Muscle of arm (tissue), 12 donors: ENCODE results near the gene RFNG. TPM values are rescaled to one million over a fixed set of nuclear protein-coding genes. Genes with fewer than 3 reads are reported as not detected.

ENCODE experiments used
- DNase-seq: peaks from one replicate; pipeline ENCODE4 v3.0.0-alpha.2; 2013
- polyA plus RNA-seq, 12 donors: library from polyadenylated mRNA; unstranded; fragments of 120-200 nt; gene quantifications; one replicate each; pipeline ENCODE4 v1.2.1, GENCODE V29; 2013; ENCODE audit not compliant: insufficient read length in 12 of 12

RFNG gene
- polyA plus RNA-seq, 12 donors: 22.8 to 56.6 (median 30.1) TPM; not detected in 1

DNA sequence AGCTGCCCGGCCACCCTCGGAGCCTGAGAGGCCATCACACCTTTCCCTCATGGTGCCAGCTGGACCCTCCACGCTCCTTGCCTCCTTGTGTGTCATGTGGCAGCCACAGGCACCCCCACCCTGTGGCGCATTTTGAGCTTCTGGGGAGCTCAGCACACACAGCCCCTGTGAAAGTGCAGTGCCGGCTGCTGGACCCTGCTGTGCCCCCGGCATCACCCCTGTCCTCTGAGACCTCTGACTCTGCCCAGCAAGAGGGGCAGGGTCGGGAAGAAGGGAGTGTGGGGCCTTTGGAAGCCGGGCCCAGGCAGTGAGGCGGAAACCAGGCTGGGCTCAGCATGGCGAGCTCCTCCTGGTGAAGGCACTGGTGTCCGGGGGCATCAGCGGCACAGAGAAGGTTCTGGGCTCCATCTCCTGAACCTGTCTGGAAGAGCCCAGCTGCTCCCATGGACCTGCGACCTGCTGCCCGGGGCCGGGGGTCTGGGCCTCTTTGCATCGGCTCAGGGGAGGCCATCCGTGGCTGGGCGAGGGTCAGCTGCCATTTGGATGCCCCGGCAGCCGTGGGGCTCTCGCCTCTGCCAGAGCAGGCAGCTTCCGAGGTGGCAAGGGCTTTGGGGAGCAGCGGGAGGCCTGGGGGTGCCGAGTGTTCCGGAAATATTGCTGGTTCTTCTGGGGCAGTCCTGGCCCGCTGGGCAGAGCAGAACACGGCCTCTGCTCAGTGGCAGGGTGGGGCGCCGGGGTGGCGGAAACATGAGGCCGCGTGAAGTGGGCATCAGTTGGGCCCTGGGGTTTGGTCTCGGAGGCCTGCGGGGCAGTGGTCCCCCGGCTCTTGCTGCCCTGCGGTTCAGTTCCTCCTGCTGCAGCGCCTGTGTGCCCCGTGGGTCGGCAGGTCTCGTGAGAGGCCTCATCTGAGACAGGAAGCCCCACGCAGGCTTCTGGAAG, 46.8 kb downstream of the RFNG start:
- no peak for DNase-seq

DNA sequence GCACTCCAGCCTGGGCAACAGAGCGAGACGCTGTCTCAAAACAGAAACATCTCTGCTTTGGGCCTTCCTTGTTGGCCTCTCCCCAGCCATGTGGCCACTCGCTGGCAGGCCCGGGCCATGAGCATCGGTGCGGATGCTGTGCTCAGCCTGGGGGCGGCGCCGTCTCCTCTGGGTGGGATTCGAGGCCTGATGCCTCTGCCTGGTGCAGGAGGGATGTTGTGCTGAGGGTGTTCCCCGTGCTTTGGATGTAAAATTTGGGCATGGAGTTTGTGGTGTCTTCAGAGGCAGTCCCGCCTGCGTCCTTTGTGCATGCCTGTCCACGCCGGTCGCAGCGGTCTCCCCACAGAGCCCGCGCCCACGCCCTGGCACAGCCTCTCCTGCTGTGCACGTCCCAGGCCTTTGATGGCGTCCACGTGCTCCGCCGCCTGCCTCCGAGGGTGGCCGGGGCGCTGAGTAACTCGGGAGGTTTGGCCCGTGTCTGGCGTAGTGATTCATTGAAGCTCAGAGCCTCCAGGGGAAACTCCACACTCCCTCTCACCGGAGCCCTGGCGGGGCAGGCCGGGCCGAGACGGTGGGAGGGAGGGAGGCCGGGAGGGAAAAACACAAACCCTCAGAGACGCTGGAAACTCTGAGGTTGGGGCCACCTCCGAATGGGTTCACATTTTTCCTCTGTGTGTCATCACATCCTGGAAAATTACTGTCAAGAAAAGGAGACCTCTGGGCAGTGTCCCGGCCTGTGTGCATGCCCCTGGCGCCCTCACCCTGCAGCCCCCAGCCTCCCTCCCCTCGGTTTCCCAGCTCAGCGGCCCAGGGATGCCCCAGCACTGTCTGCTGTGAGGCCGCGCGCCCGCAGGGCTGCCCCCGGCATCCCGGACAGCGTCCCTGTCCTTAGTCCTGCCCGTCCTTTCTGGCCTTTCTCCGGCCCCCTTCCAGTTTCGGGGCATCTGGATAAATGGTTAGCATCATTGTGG, 47.9 kb downstream of the RFNG start:
- DNase-seq: no peak

- no peak for DNase-seq
These were observed 50.0 kb downstream of the RFNG start for GRCh38 chr17:82001571-82002056.

GRCh38 chr17:82000803-82001570, 50.6 kb downstream of the RFNG start:
- DNase-seq: no peak

DNA sequence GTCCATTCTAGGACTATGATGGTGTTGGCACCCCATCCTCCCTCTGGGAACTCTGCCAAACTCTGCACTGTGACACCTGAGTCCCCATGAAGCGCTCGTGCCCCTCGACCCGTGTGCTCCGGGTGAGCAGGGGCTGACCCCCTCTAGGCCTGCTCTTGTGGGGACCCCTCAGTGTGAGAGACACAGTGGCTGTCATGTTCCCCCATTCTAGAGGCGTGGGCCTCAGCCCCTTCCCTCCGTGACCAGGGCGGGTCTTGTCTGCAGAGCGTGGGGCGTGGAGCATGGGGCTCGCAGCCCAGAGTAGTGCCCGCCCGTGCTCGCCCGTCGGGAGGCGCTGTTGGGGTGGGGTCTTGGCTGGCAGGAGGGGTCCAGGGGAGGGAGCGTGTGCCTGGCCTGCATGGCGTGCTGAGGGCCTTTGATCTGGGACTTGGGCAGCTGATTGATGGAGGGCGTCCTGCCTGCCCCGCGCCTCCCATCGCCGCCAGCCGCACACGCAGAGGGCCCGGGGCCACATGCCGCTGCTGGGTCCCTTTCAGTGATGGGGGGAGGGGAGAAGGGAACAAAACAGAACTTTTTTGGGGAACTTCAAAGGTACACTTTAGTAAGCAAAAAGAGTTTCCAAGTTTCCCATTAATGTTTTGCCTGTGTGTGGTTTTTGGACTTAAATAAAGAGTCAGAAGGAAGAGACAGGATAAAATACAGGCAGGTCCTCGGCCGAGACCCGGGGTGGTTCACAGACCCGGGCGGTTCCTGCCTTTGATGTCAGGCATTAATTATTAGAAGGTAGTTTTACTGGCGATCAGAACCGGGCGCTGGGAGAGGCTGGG, 51.4 kb downstream of the RFNG start:
- DNase-seq: no peak

DNA sequence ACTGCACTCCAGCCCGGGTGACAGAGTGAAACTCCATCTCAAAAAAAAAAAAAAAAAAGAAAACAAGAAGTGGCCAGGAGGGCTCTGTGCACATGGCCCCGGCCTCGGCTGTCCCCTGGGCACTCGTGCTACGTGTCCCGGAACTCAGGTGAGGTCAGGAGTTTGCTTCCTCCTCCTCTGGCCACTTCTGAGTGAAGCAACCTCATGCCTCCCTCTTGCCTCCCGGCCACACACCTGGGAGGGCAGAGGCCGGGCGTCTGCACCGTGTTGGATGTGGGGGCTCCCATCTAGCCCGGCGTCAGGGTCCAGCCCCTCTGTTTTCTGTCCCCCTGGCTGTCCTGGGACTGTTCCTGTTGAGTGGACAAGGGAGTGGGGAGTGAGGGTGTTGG, 52.0 kb downstream of the RFNG start:
- no peak for DNase-seq

- no peak for DNase-seq
These were observed 52.7 kb downstream of the RFNG start for GRCh38 chr17:81998691-81999438.

- DNase-seq: no peak
These were observed 53.4 kb downstream of the RFNG start for GRCh38 chr17:81998212-81998611.

Other genes starting within 250 kb of the RFNG start
- under 1 TPM in 4 of 12 donors, not detected in 8; 0.18 to 0.33 (median 0.22) TPM for gene GCGR, start 247.7 kb downstream of the RFNG start, polyA plus RNA-seq
- gene MCRIP1, start 218.5 kb downstream of the RFNG start, polyA plus RNA-seq: 100 to 1,000 TPM in 3 of 12 donors, 10 to 100 TPM in 8, not detected in 1; 73.5 to 264 (median 95.5) TPM
- gene PPP1R27, start 216.8 kb downstream of the RFNG start, polyA plus RNA-seq: 10 to 100 TPM in 11 of 12 donors, not detected in 1; 10.9 to 61.9 (median 26.1) TPM
- gene P4HB, start 191.3 kb downstream of the RFNG start, polyA plus RNA-seq: 100 to 1,000 TPM in 11 of 12 donors, not detected in 1; 346 to 655 (median 404) TPM
- 100 to 1,000 TPM in 11 of 12 donors, not detected in 1; 114 to 310 (median 158) TPM for gene ARHGDIA, start 180.5 kb downstream of the RFNG start, polyA plus RNA-seq
- gene ALYREF, start 160.2 kb downstream of the RFNG start, polyA plus RNA-seq: 100 to 1,000 TPM in 1 of 12 donors, 10 to 100 TPM in 11; 45.6 to 887 (median 57.3) TPM
- 100 to 1,000 TPM in 2 of 12 donors, 10 to 100 TPM in 9, not detected in 1; 52.4 to 123 (median 89.3) TPM for gene ANAPC11, start 160.1 kb downstream of the RFNG start, polyA plus RNA-seq
- under 1 TPM in 10 of 12 donors, not detected in 2; 0.14 to 0.81 (median 0.49) TPM for gene NPB, start 149.6 kb downstream of the RFNG start, polyA plus RNA-seq
- 10 to 100 TPM in 6 of 12 donors, 1 to 10 TPM in 5, not detected in 1; 8.1 to 17.0 (median 10.0) TPM for gene PCYT2, start 140.4 kb downstream of the RFNG start, polyA plus RNA-seq
- gene SIRT7, start 133.6 kb downstream of the RFNG start, polyA plus RNA-seq: 10 to 100 TPM in 2 of 12 donors, 1 to 10 TPM in 9, not detected in 1; 4.1 to 15.8 (median 6.4) TPM
- 10 to 100 TPM in 11 of 12 donors, not detected in 1; 11.0 to 17.4 (median 13.7) TPM for gene MAFG, start 124.1 kb downstream of the RFNG start, polyA plus RNA-seq
- 100 to 1,000 TPM in 1 of 12 donors, 10 to 100 TPM in 10, not detected in 1; 46.4 to 100 (median 58.3) TPM for gene PYCR1, start 114.5 kb downstream of the RFNG start, polyA plus RNA-seq
- 10 to 100 TPM in 9 of 12 donors, 1 to 10 TPM in 2, not detected in 1; 6.0 to 35.9 (median 18.5) TPM for gene MYADML2, start 104.6 kb downstream of the RFNG start, polyA plus RNA-seq
- 1 to 10 TPM in 10 of 12 donors, not detected in 2; 1.9 to 7.7 (median 3.5) TPM for gene NOTUM, start 90.6 kb downstream of the RFNG start, polyA plus RNA-seq
- 10 to 100 TPM in 11 of 12 donors, not detected in 1; 17.2 to 80.2 (median 21.5) TPM for gene ASPSCR1, start 74.2 kb downstream of the RFNG start, polyA plus RNA-seq
- 10 to 100 TPM in 11 of 12 donors, not detected in 1; 26.1 to 35.6 (median 30.8) TPM for gene CENPX, start 28.9 kb downstream of the RFNG start, polyA plus RNA-seq
- gene LRRC45, start 28.5 kb downstream of the RFNG start, polyA plus RNA-seq: 10 to 100 TPM in 2 of 12 donors, 1 to 10 TPM in 9, not detected in 1; 6.3 to 31.7 (median 8.0) TPM
- gene RAC3, start 20.1 kb downstream of the RFNG start, polyA plus RNA-seq: 10 to 100 TPM in 3 of 12 donors, 1 to 10 TPM in 8, not detected in 1; 4.0 to 28.9 (median 6.4) TPM
- 10 to 100 TPM in 11 of 12 donors, not detected in 1; 26.8 to 54.2 (median 34.6) TPM for gene DCXR, start 14.1 kb downstream of the RFNG start, polyA plus RNA-seq
- 10 to 100 TPM in 11 of 12 donors, not detected in 1; 55.7 to 91.1 (median 62.2) TPM for gene GPS1, start 87 bp upstream of the RFNG start, polyA plus RNA-seq
- 10 to 100 TPM in 11 of 12 donors, not detected in 1; 37.9 to 72.2 (median 54.8) TPM for gene DUS1L, start 14.0 kb upstream of the RFNG start, polyA plus RNA-seq
- 10 to 100 TPM in 11 of 12 donors, not detected in 1; 15.7 to 62.2 (median 24.1) TPM for gene FASN, start 46.4 kb upstream of the RFNG start, polyA plus RNA-seq
- gene CCDC57, start 161.0 kb upstream of the RFNG start, polyA plus RNA-seq: 10 to 100 TPM in 11 of 12 donors, not detected in 1; 18.1 to 66.0 (median 22.2) TPM
- gene SLC16A3, start 177.2 kb upstream of the RFNG start, polyA plus RNA-seq: 10 to 100 TPM in 11 of 12 donors, not detected in 1; 12.7 to 51.9 (median 28.9) TPM
- gene CSNK1D, start 221.9 kb upstream of the RFNG start, polyA plus RNA-seq: 100 to 1,000 TPM in 1 of 12 donors, 10 to 100 TPM in 10, not detected in 1; 59.7 to 121 (median 65.0) TPM